ENCODE measurements around the gene CMAS. TPM values are rescaled to one million over a fixed set of nuclear protein-coding genes. Genes with fewer than 3 reads are reported as not detected.

CMAS gene
- total RNA-seq, 1 experiment from 2014 or later = 36.1 TPM

DNA sequence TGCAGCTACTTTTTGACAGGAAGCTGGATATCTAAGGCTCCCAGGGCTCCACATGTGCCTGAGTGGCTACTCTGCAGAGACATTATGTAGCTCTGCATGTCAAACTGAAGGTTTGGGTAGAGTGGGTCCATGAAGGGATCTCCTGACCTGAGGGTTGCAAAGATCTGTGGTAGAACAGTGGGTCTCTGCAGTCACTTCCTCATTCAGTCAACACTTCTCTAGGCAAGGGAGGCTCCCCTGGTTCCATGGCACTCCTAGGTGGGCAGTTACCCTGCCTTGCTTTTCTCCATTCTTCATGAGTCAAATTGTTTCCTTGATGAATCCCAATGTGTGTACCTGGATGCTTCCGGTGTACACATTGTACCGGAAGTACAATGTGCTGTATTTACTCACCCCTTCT lies 57.4 kb downstream of the CMAS start:
- TF ChIP-seq ELF1 (IDR thresholded peaks at IDR 0.05; ENCODE audit: borderline replicate concordance, low read depth) (no peak), ZBTB33 (IDR thresholded peaks at IDR 0.05; ENCODE audit: extremely low read depth, insufficient replicate concordance, low read length) (no peak), FOSL1 (IDR thresholded peaks at IDR 0.05; ENCODE audit: low read depth) (no peak), RAD21 (IDR thresholded peaks at IDR 0.05; ENCODE audit: low read depth) (no peak), CEBPB (IDR thresholded peaks at IDR 0.05; ENCODE audit: low read depth) (no peak)
- TF ChIP-seq, protein P1, sequence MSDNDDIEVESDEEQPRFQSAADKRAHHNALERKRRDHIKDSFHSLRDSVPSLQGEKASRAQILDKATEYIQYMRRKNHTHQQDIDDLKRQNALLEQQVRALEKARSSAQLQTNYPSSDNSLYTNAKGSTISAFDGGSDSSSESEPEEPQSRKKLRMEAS (IDR thresholded peaks at IDR 0.05) = no peak
- Histone ChIP-seq H3K27ac (ENCODE audit: low read depth, low read length) (no peak overlapping the region), H2AFZ (ENCODE audit: low read depth, low read length, poor library complexity, severe bottlenecking) (no peak overlapping the region), H3K9me2 (ENCODE audit: insufficient read depth) (no peaks in the 10 kb centered on the region), H3K4me3 (replicated peaks in 1 of 2; ENCODE audit: low read depth in 1 of 2, low read length in 2 of 2) (no peak overlapping the region), H3K9ac (ENCODE audit: low read length) (no peak overlapping the region), H3K4me1 (ENCODE audit: control insufficient read depth in 1 of 2, insufficient read depth in 2 of 2, low read length in 2 of 2) (no peaks in the 10 kb centered on the region), H3K27me3 (ENCODE audit: insufficient read depth, low read length) (no peaks in the 10 kb centered on the region), H3K36me3 (ENCODE audit: control insufficient read depth in 1 of 2, insufficient read depth in 2 of 2, low read length in 2 of 2) (no peaks in the 10 kb centered on the region), H3K9me3 (ENCODE audit: control insufficient read depth in 1 of 2, insufficient read depth in 1 of 2, low read depth in 1 of 2, low read length in 2 of 2) (no peaks in the 10 kb centered on the region), H4K20me1 (ENCODE audit: insufficient read depth) (no peaks in the 10 kb centered on the region), H3K79me2 (ENCODE audit: insufficient read depth, low read length) (no peaks in the 10 kb centered on the region), H3K4me2 (ENCODE audit: low read length) (no peak overlapping the region)
- no TSS peak for BruUV-seq (replicated peaks)
- intact Hi-C loops (cut with micrococcal nuclease) = no loop called here
- ChIA-PET CTCF (no interaction called here), POLR2A (no interaction called here), RAD21 (ENCODE audit: low non-redundant PET in 1 of 2, low total read pairs in 2 of 2, uncharacterized antibody in 2 of 2, unreplicated experiment in 2 of 2) (no interaction called here)
- DNase-seq (ENCODE audit: low read depth, low spot score) (no peak), ATAC-seq (no peak)

GRCh38 chr12:22105542-22105941 lies 59.5 kb downstream of the CMAS start:
- no peaks in the 10 kb centered on the region for H3K9me3 ChIP-seq (ENCODE audit: control insufficient read depth in 1 of 2, insufficient read depth in 1 of 2, low read depth in 1 of 2, low read length in 2 of 2)
- no TSS peak for BruUV-seq (replicated peaks)
- no peak overlapping the region for H3K27ac ChIP-seq (ENCODE audit: low read depth, low read length)
- no peaks in the 10 kb centered on the region for H3K79me2 ChIP-seq (ENCODE audit: insufficient read depth, low read length)
- H3K9me2 ChIP-seq (ENCODE audit: insufficient read depth) = no peaks in the 10 kb centered on the region
- H4K20me1 ChIP-seq (ENCODE audit: insufficient read depth) = no peaks in the 10 kb centered on the region
- no peak overlapping the region for H3K4me2 ChIP-seq (ENCODE audit: low read length)
- ChIA-PET CTCF (no interaction called here), RAD21 (ENCODE audit: low non-redundant PET in 1 of 2, low total read pairs in 2 of 2, uncharacterized antibody in 2 of 2, unreplicated experiment in 2 of 2) (no interaction called here), POLR2A (no interaction called here)
- H3K4me1 ChIP-seq (ENCODE audit: control insufficient read depth in 1 of 2, insufficient read depth in 2 of 2, low read length in 2 of 2) = no peaks in the 10 kb centered on the region
- H2AFZ ChIP-seq (ENCODE audit: low read depth, low read length, poor library complexity, severe bottlenecking) = no peak overlapping the region
- H3K27me3 ChIP-seq (ENCODE audit: insufficient read depth, low read length) = no peaks in the 10 kb centered on the region
- H3K36me3 ChIP-seq (ENCODE audit: control insufficient read depth in 1 of 2, insufficient read depth in 2 of 2, low read length in 2 of 2) = no peaks in the 10 kb centered on the region
- DNase-seq (ENCODE audit: low read depth, low spot score) (no peak), ATAC-seq (no peak)
- no peak overlapping the region for H3K4me3 ChIP-seq (replicated peaks in 1 of 2; ENCODE audit: low read depth in 1 of 2, low read length in 2 of 2)
- TF ChIP-seq, protein P1 (IDR thresholded peaks at IDR 0.05) = no peak
- TF ChIP-seq SRF (IDR thresholded peaks at IDR 0.05; ENCODE audit: low read depth) = no peak
- no peak for TF ChIP-seq POLR2A (IDR thresholded peaks at IDR 0.05; ENCODE audit: borderline replicate concordance, extremely low read depth, insufficient read depth, insufficient read length)
- no peak for TF ChIP-seq JUND (IDR thresholded peaks at IDR 0.05)
- TF ChIP-seq SIN3A (IDR thresholded peaks at IDR 0.05; ENCODE audit: low read depth) = no peak
- no peak for TF ChIP-seq EZH2 (IDR thresholded peaks at IDR 0.05)
- TF ChIP-seq SP1 (IDR thresholded peaks at IDR 0.05; ENCODE audit: low read depth) = no peak
- TF ChIP-seq, protein P2, sequence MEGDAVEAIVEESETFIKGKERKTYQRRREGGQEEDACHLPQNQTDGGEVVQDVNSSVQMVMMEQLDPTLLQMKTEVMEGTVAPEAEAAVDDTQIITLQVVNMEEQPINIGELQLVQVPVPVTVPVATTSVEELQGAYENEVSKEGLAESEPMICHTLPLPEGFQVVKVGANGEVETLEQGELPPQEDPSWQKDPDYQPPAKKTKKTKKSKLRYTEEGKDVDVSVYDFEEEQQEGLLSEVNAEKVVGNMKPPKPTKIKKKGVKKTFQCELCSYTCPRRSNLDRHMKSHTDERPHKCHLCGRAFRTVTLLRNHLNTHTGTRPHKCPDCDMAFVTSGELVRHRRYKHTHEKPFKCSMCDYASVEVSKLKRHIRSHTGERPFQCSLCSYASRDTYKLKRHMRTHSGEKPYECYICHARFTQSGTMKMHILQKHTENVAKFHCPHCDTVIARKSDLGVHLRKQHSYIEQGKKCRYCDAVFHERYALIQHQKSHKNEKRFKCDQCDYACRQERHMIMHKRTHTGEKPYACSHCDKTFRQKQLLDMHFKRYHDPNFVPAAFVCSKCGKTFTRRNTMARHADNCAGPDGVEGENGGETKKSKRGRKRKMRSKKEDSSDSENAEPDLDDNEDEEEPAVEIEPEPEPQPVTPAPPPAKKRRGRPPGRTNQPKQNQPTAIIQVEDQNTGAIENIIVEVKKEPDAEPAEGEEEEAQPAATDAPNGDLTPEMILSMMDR (IDR thresholded peaks at IDR 0.05 in 2 of 3, conservative IDR thresholded peaks at IDR 0.05 in 1 of 3; ENCODE audit: borderline replicate concordance in 1 of 3, insufficient read depth in 1 of 3, low read depth in 2 of 3, low read length in 2 of 3) = no peak
- intact Hi-C loops (cut with micrococcal nuclease) = no loop called here
- no peak overlapping the region for H3K9ac ChIP-seq (ENCODE audit: low read length)

Data from HCT116 (cell line).